Measurements from ENCODE around the gene SUDS3.

DNA sequence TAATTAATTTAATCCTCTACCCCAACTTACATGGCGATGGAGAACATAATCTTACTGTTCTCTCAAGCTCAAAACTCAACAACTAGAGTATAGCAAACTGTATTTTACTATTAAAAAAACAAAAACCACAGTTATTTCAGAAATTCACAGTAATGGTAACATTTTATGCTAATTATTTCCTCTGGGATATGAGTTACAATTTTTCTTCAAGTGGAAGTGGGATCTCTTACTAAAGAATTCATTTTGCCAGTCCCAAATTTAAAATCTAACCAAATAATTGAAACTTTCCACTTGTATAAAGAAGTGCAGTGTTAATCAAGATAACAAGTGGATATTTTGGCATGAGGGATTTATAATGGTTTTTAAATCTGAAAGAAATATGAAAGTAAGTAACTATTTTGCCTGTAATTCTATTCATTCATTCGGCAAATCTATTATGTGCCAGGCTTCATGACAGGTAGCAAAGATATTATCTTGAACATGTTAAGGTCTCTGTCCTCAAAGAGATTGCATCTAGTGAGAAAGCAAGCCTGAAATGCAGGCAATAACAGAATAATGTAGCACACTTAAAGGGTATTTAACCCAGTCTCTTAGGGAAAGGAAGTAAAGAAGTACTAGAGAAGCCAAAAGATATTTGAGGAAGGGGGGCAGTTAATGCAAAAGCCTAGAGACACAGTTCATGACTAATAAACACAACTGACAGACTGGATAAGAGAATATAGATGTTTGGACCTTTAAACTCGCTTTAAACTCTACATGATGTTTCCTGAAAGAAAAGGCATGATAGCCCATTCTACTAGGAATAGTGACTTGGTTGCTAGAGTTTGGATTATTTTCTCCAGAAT lies 47.6 kb upstream of the SUDS3 start:
- TF ChIP-seq TAF1 (IDR thresholded peaks at IDR 0.05; ENCODE audit: low read depth) (no peak), MXI1 (conservative IDR thresholded peaks at IDR 0.05; ENCODE audit: poor library complexity, severe bottlenecking) (no peak), EP300 (conservative IDR thresholded peaks at IDR 0.05; ENCODE audit: poor library complexity, severe bottlenecking) (no peak), EZH2 (IDR thresholded peaks at IDR 0.05; ENCODE audit: borderline replicate concordance, insufficient read depth, low read length, poor library complexity, severe bottlenecking) (no peak)
- TF ChIP-seq, protein P1, sequence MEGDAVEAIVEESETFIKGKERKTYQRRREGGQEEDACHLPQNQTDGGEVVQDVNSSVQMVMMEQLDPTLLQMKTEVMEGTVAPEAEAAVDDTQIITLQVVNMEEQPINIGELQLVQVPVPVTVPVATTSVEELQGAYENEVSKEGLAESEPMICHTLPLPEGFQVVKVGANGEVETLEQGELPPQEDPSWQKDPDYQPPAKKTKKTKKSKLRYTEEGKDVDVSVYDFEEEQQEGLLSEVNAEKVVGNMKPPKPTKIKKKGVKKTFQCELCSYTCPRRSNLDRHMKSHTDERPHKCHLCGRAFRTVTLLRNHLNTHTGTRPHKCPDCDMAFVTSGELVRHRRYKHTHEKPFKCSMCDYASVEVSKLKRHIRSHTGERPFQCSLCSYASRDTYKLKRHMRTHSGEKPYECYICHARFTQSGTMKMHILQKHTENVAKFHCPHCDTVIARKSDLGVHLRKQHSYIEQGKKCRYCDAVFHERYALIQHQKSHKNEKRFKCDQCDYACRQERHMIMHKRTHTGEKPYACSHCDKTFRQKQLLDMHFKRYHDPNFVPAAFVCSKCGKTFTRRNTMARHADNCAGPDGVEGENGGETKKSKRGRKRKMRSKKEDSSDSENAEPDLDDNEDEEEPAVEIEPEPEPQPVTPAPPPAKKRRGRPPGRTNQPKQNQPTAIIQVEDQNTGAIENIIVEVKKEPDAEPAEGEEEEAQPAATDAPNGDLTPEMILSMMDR (IDR thresholded peaks at IDR 0.05; ENCODE audit: poor library complexity, severe bottlenecking), result no peak

Measured in neural cell (in vitro differentiated cells).